Parathyroid adenoma (tissue), 2 donors: ENCODE measurements around the gene ZNF532.

Source experiments
- H2AFZ ChIP-seq: fragments of 300-600 bp; sonication (generic); one replicate; pipeline ENCODE4 v1.7.0; 2017; ENCODE audit warnings: antibody characterized with exemption, mild to moderate bottlenecking
- H3K27ac ChIP-seq: fragments of 300-600 bp; sonication (generic); one replicate; pipeline ENCODE4 v1.7.0; 2017
- H3K27me3 ChIP-seq: fragments of 300-600 bp; sonication (generic); one replicate; pipeline ENCODE4 v1.7.0; 2017; ENCODE audit warnings: low read length; ENCODE audit not compliant: control insufficient read depth, insufficient read depth
- H3K36me3 ChIP-seq: fragments of 300-600 bp; sonication (generic); one replicate; pipeline ENCODE4 v1.7.0; 2017; ENCODE audit warnings: low read length; ENCODE audit not compliant: control insufficient read depth, insufficient read depth
- H3K4me1 ChIP-seq: fragments of 300-600 bp; sonication (generic); one replicate; pipeline ENCODE4 v1.7.0; 2017; ENCODE audit warnings: control low read depth
- H3K4me2 ChIP-seq: fragments of 300-600 bp; sonication (generic); one replicate; pipeline ENCODE4 v1.7.0; 2017; ENCODE audit warnings: low read length
- H3K4me3 ChIP-seq: fragments of 300-600 bp; sonication (generic); one replicate; pipeline ENCODE4 v1.7.0; 2017; ENCODE audit warnings: low read depth, low read length
- H3K79me2 ChIP-seq: fragments of 300-600 bp; sonication (generic); one replicate; pipeline ENCODE4 v1.7.0; 2017; ENCODE audit warnings: control low read depth
- H3K9ac ChIP-seq: fragments of 300-600 bp; sonication (generic); one replicate; pipeline ENCODE4 v1.7.0; 2017; ENCODE audit warnings: mild to moderate bottlenecking
- H3K9me3 ChIP-seq: fragments of 300-600 bp; sonication (generic); one replicate; pipeline ENCODE4 v1.7.0; 2017; ENCODE audit warnings: low read length; ENCODE audit not compliant: control insufficient read depth
- CTCF ChIP-seq: fragments of 300-600 bp; sonication (generic); IDR thresholded peaks from one replicate; pipeline ENCODE4 v1.7.0; 2017; ENCODE audit warnings: antibody characterized with exemption, mild to moderate bottlenecking
- donor health status: primary hyperparathyroidism.

ZNF532 gene

GRCh38 chr18:58955001-58955400, 90.3 kb downstream of the ZNF532 start:
- Histone ChIP-seq H3K4me3 (no peak overlapping the region), H3K27me3 (no peaks in the 10 kb centered on the region), H3K36me3 (no peaks in the 10 kb centered on the region), H3K9me3 (no peaks in the 10 kb centered on the region), H3K9ac (no peak overlapping the region), H3K27ac (no peak overlapping the region), H3K4me2 (no peak overlapping the region), H3K4me1 (peaks cover 5% of the 10 kb centered on the region), H2AFZ (no peak overlapping the region), H3K79me2 (no peaks in the 10 kb centered on the region)
- no peak for TF ChIP-seq CTCF

GRCh38 chr18:58955738-58956137, 91.1 kb downstream of the ZNF532 start:
- no peaks in the 10 kb centered on the region for H3K9me3 ChIP-seq
- H3K4me1 ChIP-seq: peaks cover 5% of the 10 kb centered on the region
- no peaks in the 10 kb centered on the region for H3K79me2 ChIP-seq
- no peak for TF ChIP-seq CTCF
- no peak overlapping the region for H3K27ac ChIP-seq
- no peak overlapping the region for H3K9ac ChIP-seq
- H3K4me3 ChIP-seq: no peak overlapping the region
- H2AFZ ChIP-seq: no peak overlapping the region
- H3K4me2 ChIP-seq: no peak overlapping the region
- H3K27me3 ChIP-seq: no peaks in the 10 kb centered on the region
- H3K36me3 ChIP-seq: no peaks in the 10 kb centered on the region

GRCh38 chr18:58958628-58959027, 94.0 kb downstream of the ZNF532 start:
- Histone ChIP-seq H3K9me3 (no peaks in the 10 kb centered on the region), H3K4me2 (no peak overlapping the region), H3K9ac (no peak overlapping the region), H2AFZ (no peak overlapping the region), H3K79me2 (no peaks in the 10 kb centered on the region), H3K4me3 (no peak overlapping the region), H3K36me3 (no peaks in the 10 kb centered on the region), H3K27ac (no peak overlapping the region), H3K4me1 (peaks cover 5% of the 10 kb centered on the region), H3K27me3 (no peaks in the 10 kb centered on the region)
- no peak for TF ChIP-seq CTCF

- H3K4me1 ChIP-seq: no peaks in the 10 kb centered on the region
- no peaks in the 10 kb centered on the region for H3K36me3 ChIP-seq
- no peak overlapping the region for H3K9ac ChIP-seq
- no peak for TF ChIP-seq CTCF
- no peak overlapping the region for H3K4me3 ChIP-seq
- H3K9me3 ChIP-seq: no peaks in the 10 kb centered on the region
- no peak overlapping the region for H3K27ac ChIP-seq
- no peaks in the 10 kb centered on the region for H3K79me2 ChIP-seq
- no peaks in the 10 kb centered on the region for H3K27me3 ChIP-seq
- H3K4me2 ChIP-seq: no peak overlapping the region
- H2AFZ ChIP-seq: no peak overlapping the region
These were observed 95.8 kb downstream of the ZNF532 start for GRCh38 chr18:58960508-58960907.

- Histone ChIP-seq H3K4me1 (no peaks in the 10 kb centered on the region), H3K27me3 (no peaks in the 10 kb centered on the region), H3K9me3 (no peaks in the 10 kb centered on the region), H3K27ac (no peak overlapping the region), H3K4me2 (no peak overlapping the region), H3K9ac (no peak overlapping the region), H3K36me3 (no peaks in the 10 kb centered on the region), H2AFZ (no peak overlapping the region), H3K79me2 (no peaks in the 10 kb centered on the region), H3K4me3 (no peak overlapping the region)
- no peak for TF ChIP-seq CTCF
These were observed 96.5 kb downstream of the ZNF532 start for GRCh38 chr18:58960946-58961722.
